ENCODE results near the gene DICER1.

- TF ChIP-seq, protein P1, sequence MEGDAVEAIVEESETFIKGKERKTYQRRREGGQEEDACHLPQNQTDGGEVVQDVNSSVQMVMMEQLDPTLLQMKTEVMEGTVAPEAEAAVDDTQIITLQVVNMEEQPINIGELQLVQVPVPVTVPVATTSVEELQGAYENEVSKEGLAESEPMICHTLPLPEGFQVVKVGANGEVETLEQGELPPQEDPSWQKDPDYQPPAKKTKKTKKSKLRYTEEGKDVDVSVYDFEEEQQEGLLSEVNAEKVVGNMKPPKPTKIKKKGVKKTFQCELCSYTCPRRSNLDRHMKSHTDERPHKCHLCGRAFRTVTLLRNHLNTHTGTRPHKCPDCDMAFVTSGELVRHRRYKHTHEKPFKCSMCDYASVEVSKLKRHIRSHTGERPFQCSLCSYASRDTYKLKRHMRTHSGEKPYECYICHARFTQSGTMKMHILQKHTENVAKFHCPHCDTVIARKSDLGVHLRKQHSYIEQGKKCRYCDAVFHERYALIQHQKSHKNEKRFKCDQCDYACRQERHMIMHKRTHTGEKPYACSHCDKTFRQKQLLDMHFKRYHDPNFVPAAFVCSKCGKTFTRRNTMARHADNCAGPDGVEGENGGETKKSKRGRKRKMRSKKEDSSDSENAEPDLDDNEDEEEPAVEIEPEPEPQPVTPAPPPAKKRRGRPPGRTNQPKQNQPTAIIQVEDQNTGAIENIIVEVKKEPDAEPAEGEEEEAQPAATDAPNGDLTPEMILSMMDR (IDR thresholded peaks at IDR 0.05): no peak
- TF ChIP-seq POLR2A (IDR thresholded peaks at IDR 0.05): no peak
Measured at GRCh38 chr14:95110178-95110577, 47.2 kb downstream of the DICER1 start.
